NCI-H510A treated with DMSO at 0.1 percent for 48 hours (cell line): ENCODE measurements around the gene CEND1.

Experiments
- DNase-seq: peaks from one replicate; lab custom pipeline; 2025; lab: John Stamatoyannopoulos, UW

CEND1 gene

DNA sequence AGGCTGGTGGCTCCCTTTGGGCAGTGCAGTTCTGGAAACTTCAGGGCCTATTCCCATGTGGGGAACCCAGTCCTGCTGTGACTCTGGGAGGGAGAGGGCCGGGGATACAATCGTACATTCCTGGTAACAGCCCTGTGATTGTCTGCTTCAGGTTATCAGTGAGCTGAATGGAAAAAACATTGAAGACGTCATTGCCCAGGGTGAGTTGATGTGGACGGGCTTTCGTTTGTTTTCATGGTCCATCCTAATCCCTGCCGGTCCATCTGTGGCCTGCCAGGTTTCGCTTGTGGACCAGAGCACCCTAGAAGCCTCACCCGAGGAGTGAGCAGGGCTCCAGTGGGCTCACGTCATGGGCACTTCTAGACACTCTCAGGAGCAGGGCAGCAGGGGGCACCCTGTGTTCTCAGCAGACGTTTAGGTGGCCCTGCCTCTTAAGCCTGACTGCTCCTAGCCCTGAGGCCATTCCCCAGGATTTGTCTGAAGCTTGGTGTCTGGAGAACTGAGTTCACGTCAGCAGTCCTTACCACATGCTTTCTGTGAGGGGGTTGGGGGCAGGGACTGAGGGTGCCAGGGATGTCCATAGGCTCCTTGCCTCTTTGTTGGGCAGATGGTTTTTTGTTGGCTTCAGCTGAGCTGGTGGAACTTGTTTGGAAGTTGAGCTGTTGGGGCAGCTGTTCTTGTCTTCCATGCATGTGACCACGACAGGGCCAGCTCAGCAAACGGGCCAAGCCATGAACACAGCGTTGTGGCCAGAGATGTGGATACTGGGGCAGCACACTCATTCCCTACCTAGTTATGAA is 21.8 kb upstream of the CEND1 start:
- DNase-seq: no peak

DNA sequence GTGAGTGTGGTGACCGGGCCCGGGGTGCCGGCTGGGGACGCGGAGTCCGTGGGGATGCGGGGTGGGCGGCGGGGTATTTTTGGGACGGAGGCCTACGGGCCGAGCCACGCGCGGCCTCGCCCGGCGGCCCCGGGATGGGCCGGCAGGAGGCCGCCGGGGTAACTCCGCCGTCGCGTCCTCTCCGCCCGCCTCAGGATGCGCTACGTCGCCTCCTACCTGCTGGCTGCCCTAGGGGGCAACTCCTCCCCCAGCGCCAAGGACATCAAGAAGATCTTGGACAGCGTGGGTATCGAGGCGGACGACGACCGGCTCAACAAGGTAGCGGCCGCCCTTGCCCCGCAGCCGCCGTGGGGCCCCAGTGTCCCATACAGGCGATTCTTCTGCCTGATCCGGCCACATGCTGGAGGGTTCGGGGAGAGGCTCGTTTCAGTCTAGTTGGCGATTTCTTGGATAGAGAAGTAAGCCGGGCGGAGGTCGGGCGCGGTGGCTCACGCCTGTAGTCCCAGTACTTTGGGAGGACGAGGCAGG is 20.2 kb upstream of the CEND1 start:
- no peak for DNase-seq

DNA sequence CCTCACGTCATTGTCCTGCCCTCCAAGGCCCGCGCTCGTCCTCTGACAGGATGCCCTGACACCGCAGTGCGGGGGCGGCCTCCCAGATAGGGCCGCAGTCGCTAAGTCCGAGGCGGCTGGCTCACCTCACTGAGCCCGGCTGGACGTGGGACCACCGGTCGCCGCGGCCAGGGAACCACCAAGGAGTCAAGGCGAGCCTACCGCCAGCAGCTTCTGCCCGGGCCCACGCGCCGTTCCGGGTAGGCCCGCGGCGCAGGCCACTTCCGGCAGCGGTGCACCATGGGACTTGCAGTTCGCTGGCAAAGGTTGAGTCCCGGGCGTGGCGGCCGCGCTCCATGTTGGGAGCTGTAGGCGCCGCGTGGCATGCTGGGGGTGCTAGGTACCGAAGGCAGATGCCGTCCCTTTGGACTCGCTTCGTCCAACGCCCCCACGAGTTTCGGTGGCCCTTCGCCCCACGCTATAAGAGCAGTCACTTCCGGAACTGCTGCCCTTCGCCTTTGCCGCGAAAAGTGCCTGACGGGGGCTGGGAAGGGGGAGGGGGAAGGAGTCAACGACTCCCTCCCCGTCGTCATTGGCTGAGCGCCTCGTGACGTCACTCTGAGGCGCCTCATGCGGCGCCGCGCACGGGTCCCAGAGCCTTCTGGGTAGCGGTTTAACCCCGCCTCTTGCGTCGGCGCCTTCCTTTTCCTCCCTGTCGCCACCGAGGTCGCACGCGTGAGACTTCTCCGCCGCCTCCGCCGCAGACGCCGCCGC is 19.6 kb upstream of the CEND1 start, which contains the start of gene RPLP2:
TSS of gene RPLP2 (plus strand) at position 681 of the 753 bp plus-strand sequence. CDS start 268 bp downstream, outside the sequence.
- peak; percentile 86 for DNase-seq

DNA sequence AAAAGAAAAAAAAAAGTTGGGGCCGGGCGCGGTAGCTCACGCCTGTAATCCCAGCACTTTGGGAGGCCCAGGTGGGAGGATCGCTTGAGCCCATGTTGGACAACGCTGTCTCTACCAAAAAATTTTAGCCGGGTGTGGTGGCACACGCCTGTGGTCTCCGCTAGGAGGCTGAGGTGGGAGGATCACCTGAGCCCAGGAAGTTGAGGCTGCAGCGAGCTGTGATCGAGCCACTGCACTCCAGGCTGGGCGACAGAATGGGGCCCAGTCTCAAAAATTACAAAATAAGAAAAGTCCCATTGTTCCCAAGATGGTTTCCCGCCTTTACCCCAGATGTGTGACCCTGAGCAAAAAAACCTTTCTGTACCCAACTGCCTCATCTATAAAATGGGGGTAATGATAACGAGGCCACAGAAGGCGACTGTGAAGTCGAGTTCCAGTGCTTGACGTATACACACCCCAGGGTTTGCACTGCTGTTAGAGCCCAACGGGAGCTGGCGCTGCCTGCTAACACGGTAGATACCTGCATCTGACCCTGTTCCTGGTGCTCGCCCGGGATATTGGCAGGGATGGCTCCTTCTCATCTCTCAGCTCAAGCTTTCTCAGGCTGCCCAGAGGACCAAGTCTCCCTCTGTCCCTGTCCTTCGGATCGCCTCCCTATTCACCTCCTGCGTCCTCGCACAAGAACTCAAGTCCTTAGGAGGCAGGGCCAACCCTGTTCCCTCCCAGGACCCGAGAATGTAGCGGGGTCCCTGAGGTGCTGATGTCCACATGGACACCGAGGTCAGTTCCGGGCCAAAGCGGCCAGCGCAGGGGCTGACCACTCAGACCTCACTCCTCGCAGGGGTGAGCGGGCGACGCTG is 18.8 kb upstream of the CEND1 start:
- no peak for DNase-seq

DNA sequence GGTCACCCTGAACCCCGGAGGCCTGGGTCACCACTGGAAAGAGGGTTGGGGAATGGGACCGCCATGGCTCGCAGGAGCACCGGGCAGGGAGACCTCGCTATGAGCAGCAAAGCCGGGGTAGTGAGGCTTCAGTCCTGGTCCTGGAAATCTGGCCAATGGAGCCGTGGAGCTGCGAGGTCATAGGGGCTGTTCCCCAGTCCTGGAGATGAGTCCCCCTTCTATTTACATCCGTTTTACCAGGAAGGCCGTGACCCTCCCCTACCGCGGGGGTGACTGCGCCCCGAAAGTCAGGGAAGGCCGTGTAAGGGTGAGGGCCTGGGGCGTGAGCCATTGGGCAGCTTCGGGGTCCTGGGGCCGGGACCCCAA is 14.7 kb upstream of the CEND1 start:
- DNase-seq: no peak

DNA sequence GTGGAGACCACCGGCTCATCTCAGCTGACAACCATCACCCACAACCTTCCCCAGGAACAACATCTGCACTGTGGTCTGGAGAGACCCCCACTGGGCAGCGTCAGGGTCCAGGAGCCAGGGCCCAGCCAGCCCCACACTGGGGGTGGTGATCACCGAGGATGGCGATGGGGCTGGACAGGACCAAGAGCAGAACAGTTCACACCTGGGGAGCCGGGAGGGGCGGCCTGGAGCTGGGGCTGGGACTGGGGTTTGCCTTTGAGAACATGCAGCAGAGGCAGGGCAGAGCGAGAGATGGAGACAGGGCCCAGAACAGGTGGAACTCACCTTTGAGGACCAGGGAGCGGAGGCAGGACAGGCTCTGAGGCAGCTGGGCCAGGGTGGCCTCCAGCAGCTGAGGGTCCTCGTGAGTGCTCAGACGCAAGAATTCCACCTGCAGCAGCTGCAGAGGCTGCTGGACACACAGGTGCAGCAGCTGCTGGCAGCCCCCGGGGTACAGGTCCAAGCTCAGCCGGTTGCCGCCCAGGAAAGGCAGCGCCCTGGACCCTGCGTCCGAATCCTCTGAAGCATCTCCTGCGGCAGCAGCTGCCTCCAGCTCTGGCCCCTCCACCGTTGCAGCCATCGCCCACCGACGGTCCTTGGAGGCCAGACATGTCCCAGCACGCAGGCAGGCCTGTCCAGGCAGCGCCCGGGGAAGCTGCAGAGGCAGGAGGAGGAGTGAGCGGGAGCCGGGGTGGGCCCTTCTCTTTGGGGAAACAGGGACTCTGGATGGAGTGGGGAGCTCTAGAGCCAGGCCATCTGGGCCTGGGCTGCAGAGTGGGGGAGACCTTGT is 14.1 kb upstream of the CEND1 start:
- DNase-seq: peak; percentile 25

DNA sequence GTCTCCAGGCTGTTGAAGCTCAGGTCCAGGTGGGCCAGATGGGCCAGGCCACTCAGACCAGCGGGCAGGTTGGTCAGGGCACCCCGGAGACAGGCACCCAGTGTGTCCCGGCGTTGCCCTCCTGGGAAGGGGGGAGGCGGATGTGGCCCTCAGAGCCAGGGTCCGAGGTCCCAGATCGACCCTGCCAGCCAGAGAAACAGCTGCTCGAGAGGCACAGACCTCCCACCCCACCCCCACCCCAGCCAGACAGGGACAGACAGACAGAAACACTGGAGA is 13.5 kb upstream of the CEND1 start:
- DNase-seq: no peak

DNA sequence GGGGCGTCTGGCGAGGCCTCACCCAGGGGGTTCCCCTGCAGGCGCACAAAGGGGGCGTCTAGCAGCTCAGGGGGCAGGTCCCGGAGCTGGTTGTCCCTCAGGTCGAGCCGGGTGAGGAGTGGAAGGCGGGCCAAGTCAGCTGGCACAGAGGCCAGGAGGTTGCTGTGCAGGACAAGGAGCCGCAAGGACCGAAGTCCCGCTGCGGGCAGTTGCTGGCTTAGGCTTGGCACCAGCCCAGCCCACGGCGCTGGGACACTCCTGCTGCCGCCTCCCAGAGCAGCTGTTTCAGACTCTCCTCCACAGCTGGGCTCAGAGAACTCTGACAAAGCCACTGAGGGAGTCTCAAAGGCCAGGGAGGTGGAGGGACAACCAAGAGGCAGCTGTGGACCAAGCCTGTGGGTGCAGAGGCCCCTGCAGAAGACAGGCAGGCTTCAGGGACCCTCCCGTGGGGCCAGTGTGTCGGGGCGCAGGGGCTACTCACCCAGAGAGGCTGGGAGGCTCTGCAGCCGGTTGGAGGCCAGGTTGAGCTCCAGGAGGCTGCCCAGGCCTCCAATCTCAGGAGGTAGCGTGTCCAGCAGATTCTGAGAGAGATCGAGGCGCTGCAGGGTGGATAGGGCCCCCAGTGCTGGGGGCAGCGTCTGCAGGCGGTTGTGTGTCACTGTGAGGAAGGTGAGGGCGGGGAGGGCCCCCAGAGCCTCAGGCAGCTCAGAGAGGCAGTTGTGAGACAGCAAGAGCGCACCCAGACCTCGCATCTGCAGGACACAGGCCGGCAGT is 13.0 kb upstream of the CEND1 start:
- DNase-seq: no peak

DNA sequence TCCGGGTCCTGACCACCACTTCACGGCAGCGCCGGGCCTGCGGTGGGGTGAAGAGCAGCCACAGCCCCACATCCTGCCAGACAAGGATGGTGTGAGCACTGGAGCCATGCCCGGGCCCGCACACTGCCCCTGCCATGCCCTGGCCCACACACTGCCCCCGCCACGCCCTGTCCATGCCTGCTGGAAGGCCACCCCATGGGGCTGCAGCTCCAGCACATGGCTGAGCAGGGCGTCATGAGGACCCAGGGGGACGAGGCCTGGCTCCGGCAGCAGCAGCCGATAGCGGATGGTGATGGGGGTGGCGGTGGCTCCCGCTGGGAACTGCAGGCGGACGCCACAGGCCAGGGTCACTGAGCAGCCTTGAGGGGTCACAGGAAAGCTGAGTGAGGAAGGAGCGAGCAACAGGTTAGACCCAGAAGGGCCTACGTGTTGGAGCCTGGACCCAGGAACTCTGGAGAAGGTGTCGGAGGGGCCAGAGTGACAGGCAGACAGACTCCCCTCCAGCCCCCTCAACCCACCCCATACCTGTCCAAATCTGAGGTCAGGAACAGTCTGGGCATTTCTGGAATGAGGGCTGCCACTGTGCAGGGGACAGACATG is 12.2 kb upstream of the CEND1 start:
- DNase-seq: no peak

DNA sequence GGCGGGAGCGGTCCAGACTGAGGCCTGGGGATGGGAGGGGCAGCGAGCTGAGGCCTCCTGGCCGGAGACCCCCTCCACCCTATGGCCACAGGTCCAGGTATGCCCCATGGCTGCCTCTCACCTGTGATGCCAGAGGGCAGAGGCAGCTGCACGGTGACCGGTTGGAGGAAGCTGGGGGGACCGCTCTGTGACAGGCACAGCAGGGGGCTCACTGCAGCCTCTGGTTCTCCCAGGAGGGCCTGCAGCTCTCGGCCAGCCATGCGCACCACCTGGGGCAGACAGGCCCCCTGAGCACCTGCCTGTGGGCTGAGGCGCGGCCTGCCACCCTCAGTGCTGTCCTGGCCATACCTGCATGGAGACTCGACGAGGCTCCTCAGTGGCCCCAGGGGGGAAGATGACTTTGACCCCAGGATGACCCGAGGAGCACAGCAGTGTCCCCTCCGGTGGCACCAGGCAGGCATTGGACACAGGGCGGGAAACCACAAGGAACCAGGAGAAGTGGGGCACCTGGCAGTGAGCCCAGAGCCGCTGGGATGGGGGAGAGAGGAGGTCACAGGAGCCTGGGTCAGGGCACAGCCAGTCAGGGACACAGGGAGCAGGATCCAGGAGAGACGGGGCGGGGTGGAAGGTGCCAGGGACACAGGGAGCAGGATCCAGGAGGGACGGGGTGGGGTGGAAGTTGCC is 11.3 kb upstream of the CEND1 start:
- no peak for DNase-seq

DNA sequence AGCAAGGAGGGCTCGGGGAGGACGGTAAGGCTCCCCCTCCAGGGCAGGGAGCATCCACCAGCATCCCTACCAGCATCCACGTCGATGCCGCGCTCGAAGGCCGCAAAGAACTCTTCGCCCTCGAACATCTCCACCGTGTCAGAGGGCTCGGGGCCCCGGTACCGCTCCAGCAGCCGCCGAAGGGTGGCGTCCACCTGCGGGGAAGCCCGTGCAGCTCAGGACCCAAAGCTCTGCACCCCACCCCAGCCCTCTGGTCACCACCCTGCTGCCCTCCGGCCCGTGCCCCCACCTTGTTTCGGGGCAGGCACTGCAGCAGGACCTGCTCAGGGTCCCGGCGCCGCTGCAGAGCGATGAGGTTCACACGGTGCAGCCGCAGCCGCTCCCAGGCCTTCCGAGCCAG is 10.6 kb upstream of the CEND1 start:
- no peak for DNase-seq

DNA sequence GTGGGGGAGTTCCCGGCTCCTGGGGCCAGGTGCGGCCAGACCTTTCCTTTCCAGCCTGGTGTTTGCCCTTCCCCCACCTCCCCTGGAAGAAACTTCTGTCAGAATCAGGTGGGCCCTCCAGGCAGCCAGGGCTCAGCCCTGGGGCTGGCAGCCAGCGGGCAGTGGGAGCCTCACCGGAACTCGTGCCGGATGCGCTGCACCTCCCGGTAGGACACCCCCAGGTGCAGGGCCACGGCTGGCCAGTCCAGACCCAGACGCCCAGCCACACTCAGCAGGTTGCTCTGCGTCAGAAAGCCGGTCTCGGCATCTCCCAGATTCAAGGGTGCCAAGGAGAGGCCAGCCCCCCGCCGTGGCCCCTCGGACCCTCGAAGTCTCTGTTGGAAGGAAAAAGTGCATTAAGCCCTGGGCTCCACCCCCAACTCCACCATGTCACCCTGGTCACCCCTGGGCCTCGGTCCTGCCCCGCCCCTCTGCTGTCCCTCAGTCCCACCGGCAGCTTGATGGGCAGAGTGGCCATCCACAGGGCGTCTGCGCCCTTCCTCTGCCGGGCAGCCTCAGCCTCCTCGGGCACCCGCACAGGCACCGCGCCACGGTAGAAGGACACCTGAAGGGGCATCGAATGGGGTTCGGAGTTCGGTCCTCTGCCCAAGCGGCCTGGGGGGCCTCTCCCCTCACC is 9.9 kb upstream of the CEND1 start:
- DNase-seq: no peak

DNA sequence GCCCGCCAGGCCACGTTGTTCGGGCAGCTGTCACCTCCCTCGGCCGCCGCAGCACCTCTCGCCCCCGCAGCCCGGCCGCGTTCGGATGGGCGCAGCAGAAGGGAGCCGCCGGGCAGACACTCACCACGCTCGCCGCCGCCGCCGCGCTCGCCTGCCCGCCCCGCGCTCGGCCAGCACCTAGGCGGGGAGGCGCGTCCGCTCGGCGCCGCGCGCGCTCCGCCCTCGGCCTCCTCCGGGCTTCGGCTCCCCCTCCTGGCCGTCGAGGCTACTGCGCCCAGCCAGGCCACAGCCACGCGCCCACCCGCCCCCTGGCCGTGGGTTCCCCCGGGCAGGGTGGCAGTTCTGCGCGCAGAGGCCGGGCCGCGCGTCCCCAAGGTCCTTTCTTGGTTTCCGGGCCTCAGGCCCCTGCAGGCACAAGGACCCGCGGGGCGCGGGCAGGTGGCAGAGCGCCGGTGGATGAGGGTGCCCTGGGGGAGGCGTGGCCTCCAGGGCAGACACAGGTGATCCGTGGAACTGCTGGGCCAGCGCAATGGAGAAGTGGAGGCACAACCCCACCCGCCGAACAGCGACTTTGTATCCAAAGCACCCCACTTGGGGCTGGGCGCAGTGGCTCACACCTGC is 8.3 kb upstream of the CEND1 start, which contains the start of gene SLC25A22:
TSS of gene SLC25A22 (minus strand) at position 189 of the 621 bp plus-strand sequence. CDS start 3,275 bp downstream, outside the sequence.
- DNase-seq: peak; percentile 30

DNA sequence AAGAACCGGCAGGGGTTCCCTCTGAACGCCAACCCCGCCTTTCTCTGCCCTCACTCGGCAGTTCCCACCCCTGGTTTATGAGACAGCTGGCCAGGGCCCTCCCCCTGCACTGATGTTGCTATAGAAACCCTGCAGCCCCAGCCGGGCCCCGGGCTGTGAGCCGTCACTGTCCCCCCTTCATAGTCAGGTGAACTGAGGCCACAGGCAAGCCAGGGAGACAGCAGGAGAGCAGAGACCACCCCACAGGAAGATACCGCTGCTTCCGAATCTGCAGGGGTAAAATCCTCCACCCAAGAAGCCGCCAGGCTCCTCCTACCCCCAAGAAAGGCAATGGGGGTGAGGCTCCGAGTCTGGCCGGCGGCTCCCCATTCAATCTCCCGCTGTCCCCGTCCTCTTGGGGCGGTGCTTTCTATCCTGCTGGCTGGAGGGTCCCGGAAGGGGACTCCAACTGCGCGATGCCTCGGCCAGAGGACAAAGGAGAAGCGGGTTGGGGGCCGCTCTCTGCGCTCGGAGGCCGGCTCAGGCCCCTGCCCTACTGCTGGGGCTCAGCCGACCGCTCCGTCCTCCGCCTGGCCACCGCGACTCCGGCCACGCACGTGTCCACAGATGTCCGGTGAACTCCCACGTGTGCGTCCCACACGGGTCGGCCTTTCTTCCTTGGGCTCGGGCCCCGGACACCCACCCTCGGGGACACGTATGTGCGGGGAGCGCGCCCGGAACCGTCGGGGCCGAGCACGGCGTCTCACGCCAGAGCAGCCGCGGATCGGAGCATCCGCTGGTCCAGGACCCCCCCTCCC is 7.6 kb upstream of the CEND1 start:
- peak; percentile 47 for DNase-seq

DNA sequence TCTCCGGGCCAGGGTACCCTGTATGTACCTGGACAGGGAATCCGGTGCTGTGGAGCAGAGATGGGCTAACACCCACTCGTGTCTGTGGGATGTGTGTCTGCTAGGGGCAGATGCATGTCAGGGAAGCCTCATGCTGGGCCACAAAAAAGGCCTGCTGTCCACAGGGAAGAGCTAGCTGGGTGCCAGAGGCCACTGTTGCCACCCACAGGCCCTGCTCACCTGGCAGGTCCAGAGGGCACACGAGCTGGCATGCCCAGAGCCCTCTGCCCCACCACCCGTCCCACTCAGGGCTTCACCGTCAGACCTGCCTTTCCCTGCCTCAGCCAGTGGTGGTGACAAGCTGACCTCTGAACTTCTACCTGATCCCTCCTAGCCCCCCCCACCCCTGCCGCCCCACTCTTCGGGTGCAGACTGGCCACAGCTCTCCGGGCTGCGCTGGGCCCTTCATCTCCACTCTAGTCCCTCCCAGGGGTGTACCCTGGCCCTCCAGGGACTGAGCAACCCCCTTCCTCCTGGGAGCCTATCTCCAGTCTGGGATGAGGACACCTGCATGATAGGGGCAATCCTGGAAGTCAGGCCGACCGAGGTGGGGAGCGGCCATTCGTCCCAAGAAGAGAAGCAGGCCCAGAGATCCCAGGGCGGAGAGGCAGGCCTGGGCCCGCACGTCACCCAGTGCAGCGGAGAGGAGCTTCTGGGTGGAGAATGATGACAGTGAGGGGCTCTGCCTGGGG is 6.8 kb upstream of the CEND1 start:
- no peak for DNase-seq

DNA sequence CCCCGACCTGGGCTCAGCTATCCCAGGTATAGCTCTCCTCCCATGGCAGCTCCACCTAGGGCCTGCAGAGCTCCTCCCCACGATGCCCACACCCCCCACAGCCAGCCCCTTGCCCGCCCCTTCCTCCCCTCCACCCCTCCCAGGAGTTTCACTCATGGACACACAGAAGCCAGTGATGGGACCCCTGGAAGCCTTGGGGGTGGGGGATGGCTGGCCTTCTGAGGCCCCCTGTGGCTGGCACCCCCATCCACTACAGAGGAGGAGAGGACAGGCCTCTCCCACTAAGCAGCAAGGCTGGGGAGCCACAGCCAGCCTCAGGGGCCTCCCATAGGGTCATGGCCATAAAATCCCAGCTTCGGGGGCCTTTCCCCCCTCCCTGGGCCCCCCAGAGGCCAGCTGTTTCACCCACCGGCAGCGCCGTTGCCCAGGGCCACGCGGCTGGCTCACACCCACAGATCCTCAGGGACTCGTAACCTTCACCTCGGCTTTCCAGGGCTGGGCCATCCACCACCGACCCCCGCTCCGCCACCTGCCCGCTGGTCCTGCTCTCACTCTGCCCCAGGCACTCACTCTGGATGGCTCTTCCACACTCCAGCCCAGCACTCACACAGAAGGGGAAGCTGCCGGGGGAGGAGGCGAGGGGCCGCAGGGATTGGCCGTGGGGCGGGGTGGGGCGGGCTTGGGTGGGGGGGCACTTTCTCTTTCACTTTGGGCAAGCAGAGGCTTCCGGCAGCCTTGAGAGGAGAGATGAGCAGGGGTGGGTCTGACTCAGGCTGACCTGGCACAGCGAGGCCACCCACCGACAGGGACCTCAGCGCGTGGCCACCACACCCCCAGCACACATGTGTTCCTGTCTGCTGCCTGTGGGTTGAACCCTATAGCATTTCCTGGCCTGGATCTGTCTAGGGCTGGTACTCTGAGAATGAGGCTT is 6.0 kb upstream of the CEND1 start:
- peak; percentile 54 for DNase-seq
